OCI-LY7 (cell line): ENCODE data around the gene HRK. TPM values are rescaled to one million over a fixed set of nuclear protein-coding genes. Genes with fewer than 3 reads are reported as not detected.

Experiments used
- BruUV-seq: library from RNA; stranded (reverse); fragments of 400-500 nt; replicated peaks from 2 replicates; lab custom pipeline; 2021; lab: Mats Ljungman, UMichigan
- CTCF ChIA-PET: fragments of 300-600 bp; sonication (Branson Sonifier 250); formaldehyde crosslinking; loops from one replicate; lab custom pipeline; 2022; ENCODE audit warnings: antibody characterized with exemption; ENCODE audit not compliant: unreplicated experiment; lab: Charles Lee
- POLR2A ChIA-PET: fragments of 300-600 bp; sonication (Branson Sonifier 250); formaldehyde crosslinking; loops from one replicate; lab custom pipeline; 2022; ENCODE audit warnings: antibody characterized with exemption; lab: Charles Lee
- DNase-seq: peaks from one replicate; pipeline ENCODE4 v3.0.0-alpha.2; 2015; ENCODE audit warnings: low spot score
- H2AFZ ChIP-seq: fragments of 200-600 bp; sonication (generic), shearing (Covaris generic); 2 replicates; pipeline ENCODE4 v1.6.1; 2014; ENCODE audit warnings: mild to moderate bottlenecking, antibody characterized with exemption, low read length, moderate library complexity
- H3K27ac ChIP-seq: fragments of 200-600 bp; sonication (generic); 2 replicates; pipeline ENCODE4 v1.5.1; 2014; ENCODE audit warnings: mixed run types, low read depth, mild to moderate bottlenecking, moderate library complexity, low read length, inconsistent platforms; ENCODE audit not compliant: poor library complexity, severe bottlenecking
- H3K36me3 ChIP-seq: fragments of 200-600 bp; sonication (generic); 2 replicates; pipeline ENCODE4 v1.6.1; 2014; ENCODE audit warnings: mild to moderate bottlenecking, antibody characterized with exemption, low read length, moderate library complexity, mixed read lengths; ENCODE audit not compliant: insufficient read depth
- H3K4me1 ChIP-seq: fragments of 200-600 bp; sonication (generic); 2 replicates; pipeline ENCODE4 v1.5.1; 2014; ENCODE audit warnings: mild to moderate bottlenecking, low read length; ENCODE audit not compliant: insufficient read depth, poor library complexity, severe bottlenecking
- H3K4me2 ChIP-seq: fragments of 200-600 bp; sonication (generic); 2 replicates; pipeline ENCODE4 v1.6.1; 2014; ENCODE audit warnings: mild to moderate bottlenecking, low read length
- H3K4me3 ChIP-seq: fragments of 200-600 bp; sonication (generic); 2 replicates; pipeline ENCODE4 v1.5.1; 2014; ENCODE audit warnings: mild to moderate bottlenecking, low read depth, low read length; ENCODE audit not compliant: poor library complexity, severe bottlenecking
- H3K79me2 ChIP-seq: fragments of 200-600 bp; sonication (generic); 2 replicates; pipeline ENCODE4 v1.6.1; 2016; ENCODE audit warnings: low read depth, mild to moderate bottlenecking, low read length, moderate library complexity, mixed read lengths; ENCODE audit not compliant: insufficient read depth
- H3K9me2 ChIP-seq: fragments of 200-600 bp; sonication (generic); 2 replicates; pipeline ENCODE4 v1.6.1; 2016; ENCODE audit warnings: mild to moderate bottlenecking, low read length, mixed read lengths; ENCODE audit not compliant: insufficient read depth
- H3K9me3 ChIP-seq: fragments of 200-600 bp; sonication (generic); 2 replicates; pipeline ENCODE4 v1.6.1; 2014; ENCODE audit warnings: mild to moderate bottlenecking, mixed run types, low read length, mixed read lengths
- H4K20me1 ChIP-seq: fragments of 200-600 bp; sonication (generic); 2 replicates; pipeline ENCODE4 v1.6.1; 2014; ENCODE audit warnings: mild to moderate bottlenecking, antibody characterized with exemption, low read length, moderate library complexity, mixed read lengths; ENCODE audit not compliant: insufficient read depth
- EZH2phosphoT487 ChIP-seq: fragments of 200-600 bp; sonication (generic); IDR thresholded peaks from 2 replicates; pipeline ENCODE4 v1.6.1; 2018; ENCODE audit warnings: low read depth, borderline replicate concordance, mild to moderate bottlenecking, mixed run types, antibody characterized with exemption, low read length, moderate library complexity, mixed read lengths
- intact Hi-C: fragments of 100-400 bp; cut with micrococcal nuclease; formaldehyde crosslinking; loops from one replicate; pipeline ENCODE4 v1.10.0; 2022; ENCODE audit not compliant: unreplicated experiment
- total RNA-seq, 2 experiments: library from RNA; depleted of rRNA in 1 of 2; stranded (reverse); fragments of >200 nt in 1 of 2; shearing (Covaris generic) in 1 of 2; gene quantifications; 2 replicates each; pipeline ENCODE4 v1.2.3, GENCODE V29; 2014 to 2022
- TF ChIP-seq, protein P1 (sequence below): fragments of 200-600 bp; sonication (generic); conservative IDR thresholded peaks from 2 replicates; pipeline ENCODE4 v1.5.1; 2014; ENCODE audit warnings: mild to moderate bottlenecking, antibody characterized with exemption, low read length, moderate library complexity, mixed read lengths

Gene HRK
- total RNA-seq, 2 experiments from 2014 or later = 16.5 to 17.8 TPM

DNA sequence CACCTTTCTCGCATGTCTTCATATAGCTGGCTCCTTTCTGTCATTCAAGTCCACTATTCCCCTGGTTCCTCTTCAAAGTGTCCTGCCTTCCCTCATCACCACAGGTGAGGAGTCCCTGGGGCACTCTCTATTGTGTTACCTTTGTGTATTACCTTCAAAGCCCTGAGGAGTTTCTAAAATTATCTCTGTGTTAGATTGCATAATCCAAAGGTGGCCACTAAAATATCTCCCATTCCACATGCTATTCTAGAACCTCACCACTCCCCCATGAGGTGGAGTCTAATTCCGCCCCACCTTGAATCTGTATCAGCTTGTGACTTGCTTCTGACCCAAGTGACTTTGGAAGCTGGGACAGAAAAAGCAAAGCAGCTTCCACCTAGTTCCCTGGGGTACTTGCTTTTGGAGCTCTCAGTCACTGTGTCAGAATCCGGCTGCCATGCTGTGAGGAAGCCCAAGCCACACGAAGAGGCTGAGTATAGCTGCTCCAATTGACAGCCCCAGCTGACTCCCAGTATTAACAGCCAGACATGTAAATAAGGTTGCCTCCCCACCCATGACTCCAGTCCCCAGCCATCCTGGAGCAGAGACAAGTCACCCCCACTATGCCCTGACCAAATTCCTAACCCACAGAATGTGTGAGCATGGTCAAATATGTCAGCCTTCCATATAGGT, 6.8 kb downstream of the HRK start:
- H3K79me2 ChIP-seq = no peaks in the 10 kb centered on the region; the same call in 1 of the 2 replicates
- no peak overlapping the region for H2AFZ ChIP-seq
- DNase-seq = no peak
- intact Hi-C loops = no loop called here
- no TSS peak for BruUV-seq
- H3K36me3 ChIP-seq = peaks cover 28% of the 10 kb centered on the region
- no peak overlapping the region for H3K4me3 ChIP-seq
- TF ChIP-seq, protein P1, sequence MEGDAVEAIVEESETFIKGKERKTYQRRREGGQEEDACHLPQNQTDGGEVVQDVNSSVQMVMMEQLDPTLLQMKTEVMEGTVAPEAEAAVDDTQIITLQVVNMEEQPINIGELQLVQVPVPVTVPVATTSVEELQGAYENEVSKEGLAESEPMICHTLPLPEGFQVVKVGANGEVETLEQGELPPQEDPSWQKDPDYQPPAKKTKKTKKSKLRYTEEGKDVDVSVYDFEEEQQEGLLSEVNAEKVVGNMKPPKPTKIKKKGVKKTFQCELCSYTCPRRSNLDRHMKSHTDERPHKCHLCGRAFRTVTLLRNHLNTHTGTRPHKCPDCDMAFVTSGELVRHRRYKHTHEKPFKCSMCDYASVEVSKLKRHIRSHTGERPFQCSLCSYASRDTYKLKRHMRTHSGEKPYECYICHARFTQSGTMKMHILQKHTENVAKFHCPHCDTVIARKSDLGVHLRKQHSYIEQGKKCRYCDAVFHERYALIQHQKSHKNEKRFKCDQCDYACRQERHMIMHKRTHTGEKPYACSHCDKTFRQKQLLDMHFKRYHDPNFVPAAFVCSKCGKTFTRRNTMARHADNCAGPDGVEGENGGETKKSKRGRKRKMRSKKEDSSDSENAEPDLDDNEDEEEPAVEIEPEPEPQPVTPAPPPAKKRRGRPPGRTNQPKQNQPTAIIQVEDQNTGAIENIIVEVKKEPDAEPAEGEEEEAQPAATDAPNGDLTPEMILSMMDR = no peak
- no peak for TF ChIP-seq EZH2phosphoT487
- no peaks in the 10 kb centered on the region for H4K20me1 ChIP-seq
- POLR2A ChIA-PET = interaction anchor here (0.5 to 1.0 kb wide), 3 partner anchors 12 to 18 kb away, joined by 3 read pairs; no protein-coding TSS in a partner anchor
- H3K9me3 ChIP-seq = no peaks in the 10 kb centered on the region
- H3K27ac ChIP-seq = no peak overlapping the region
- CTCF ChIA-PET = no interaction called here
- H3K4me1 ChIP-seq = peaks cover 29% of the 10 kb centered on the region
- no peak overlapping the region for H3K4me2 ChIP-seq
- H3K9me2 ChIP-seq = no peaks in the 10 kb centered on the region

DNA sequence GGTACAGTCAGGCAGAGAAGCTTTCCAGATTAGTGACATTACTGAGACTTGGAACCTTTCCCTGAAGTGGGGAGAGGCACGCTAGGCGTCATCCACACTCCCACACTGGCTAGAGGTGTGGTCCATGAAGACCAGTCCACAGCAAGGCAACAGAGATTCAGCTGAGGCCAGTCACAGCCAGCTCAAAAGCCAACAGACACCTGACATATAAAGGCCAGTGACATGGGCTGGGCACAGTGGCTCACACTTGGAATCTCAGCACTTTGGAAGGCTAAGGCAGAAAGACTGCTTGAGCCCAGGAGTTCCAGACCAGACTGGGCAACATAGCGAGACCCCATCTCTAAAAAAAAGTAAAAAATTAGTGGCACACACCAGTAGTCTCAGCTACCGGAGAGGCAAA, 10.9 kb downstream of the HRK start:
- Histone ChIP-seq H3K9me3 (no peaks in the 10 kb centered on the region), H2AFZ (no peak overlapping the region), H3K4me2 (no peak overlapping the region), H3K36me3 (peaks cover 15% of the 10 kb centered on the region), H3K4me3 (no peak overlapping the region), H4K20me1 (no peaks in the 10 kb centered on the region), H3K79me2 (no peaks in the 10 kb centered on the region), H3K27ac (no peak overlapping the region), H3K4me1 (peaks cover 25% of the 10 kb centered on the region), H3K9me2 (no peaks in the 10 kb centered on the region)
- POLR2A ChIA-PET = interaction anchor here (1.1 to 1.7 kb wide), 2 partner anchors 9 to 10 kb away, joined by 5 to 6 read pairs; no protein-coding TSS in a partner anchor
- intact Hi-C loops = no loop called here
- TF ChIP-seq, protein P1 = no peak
- TF ChIP-seq EZH2phosphoT487 = no peak
- no TSS peak for BruUV-seq
- DNase-seq = no peak
- CTCF ChIA-PET = no interaction called here

DNA sequence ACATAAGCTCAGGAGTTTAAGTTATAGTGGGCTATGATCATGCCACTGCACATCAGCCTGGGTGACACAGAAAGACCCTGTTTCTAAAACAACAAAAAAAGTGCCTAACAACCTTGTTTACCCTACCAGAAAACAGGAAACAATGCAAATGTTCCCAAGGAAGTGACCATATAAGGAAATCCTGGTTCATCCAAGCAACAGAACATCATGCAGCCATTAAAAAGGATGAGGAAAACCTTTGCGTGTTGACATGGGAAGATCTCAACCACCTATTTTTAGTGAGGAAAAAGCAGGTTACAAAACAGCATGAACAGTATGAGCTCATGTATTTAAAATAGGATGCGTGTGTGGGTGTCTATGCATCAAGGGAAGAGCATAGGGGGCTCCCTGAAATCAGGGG, 13.7 kb downstream of the HRK start:
- H3K27ac ChIP-seq = no peak overlapping the region
- POLR2A ChIA-PET = interaction anchor here (0.7 to 2.6 kb wide), 2 partner anchors 13 to 50 kb away, joined by 5 to 9 read pairs; no protein-coding TSS in a partner anchor
- DNase-seq = no peak
- H3K4me2 ChIP-seq = no peak overlapping the region
- peaks cover 26% of the 10 kb centered on the region for H3K4me1 ChIP-seq
- no peaks in the 10 kb centered on the region for H3K9me3 ChIP-seq
- no peaks in the 10 kb centered on the region for H4K20me1 ChIP-seq
- H3K4me3 ChIP-seq = no peak overlapping the region
- no peaks in the 10 kb centered on the region for H3K79me2 ChIP-seq
- H3K9me2 ChIP-seq = no peaks in the 10 kb centered on the region
- BruUV-seq = no TSS peak
- TF ChIP-seq, protein P1 = no peak
- no peak for TF ChIP-seq EZH2phosphoT487
- intact Hi-C loops = no loop called here
- H3K36me3 ChIP-seq = no peaks in the 10 kb centered on the region; the same call in 1 of the 2 replicates
- CTCF ChIA-PET = interaction anchor here (0.6 kb wide), 1 partner anchor 9 kb away, joined by 3 read pairs; no protein-coding TSS in a partner anchor
- no peak overlapping the region for H2AFZ ChIP-seq
